HEK293 (cell line): ENCODE results near the gene DGKK.

ENCODE experiments used
- CTCF ChIA-PET: fragments of 350-600 bp; formaldehyde crosslinking; extraction: SDS; loops from one replicate; lab custom pipeline; 2021; ENCODE audit warnings: antibody characterized with exemption; lab: Yijun Ruan, JAX
- POLR2A ChIA-PET: fragments of 300-600 bp; formaldehyde crosslinking; extraction: SDS; loops from one replicate; lab custom pipeline; 2020; ENCODE audit warnings: antibody characterized with exemption, inconsistent platforms; lab: Yijun Ruan, JAX
- H3K27ac ChIP-seq: fragments of 200-500 bp; sonication (Bioruptor generic); 2 replicates; pipeline ENCODE4 v1.5.1; 2014; ENCODE audit warnings: low read depth, low read length, control low read depth, inconsistent platforms; ENCODE audit errors: extremely low read depth
- H3K36me3 ChIP-seq, 2 experiments: fragments of 200-500 bp in 1 of 2; sonication (Bioruptor generic) in 1 of 2; 1 replicate in 1 of 2; 2 replicates in 1 of 2; pipeline ENCODE4 v1.5.1; 2014 to 2017; ENCODE audit warnings: inconsistent platforms in 2 of 2, low read length in 2 of 2; ENCODE audit not compliant: control insufficient read depth in 2 of 2, insufficient read depth in 1 of 2
- H3K4me1 ChIP-seq: fragments of 200-500 bp; sonication (Bioruptor generic); 2 replicates; pipeline ENCODE4 v1.5.1; 2014; ENCODE audit warnings: mild to moderate bottlenecking, low read length, inconsistent platforms; ENCODE audit not compliant: control insufficient read depth, insufficient read depth
- H3K4me3 ChIP-seq: 2 replicates; pipeline ENCODE4 v1.5.1; 2011; ENCODE audit warnings: low read depth, mild to moderate bottlenecking, control low read depth, low read length, moderate library complexity
- H3K9me3 ChIP-seq: fragments of 200-500 bp; sonication (Bioruptor generic); 2 replicates; pipeline ENCODE4 v1.5.1; 2014; ENCODE audit warnings: low read depth, low read length, inconsistent platforms; ENCODE audit not compliant: control insufficient read depth, insufficient read depth
- KLF7 ChIP-seq: fragments of 450-650 bp; formaldehyde crosslinking; IDR thresholded peaks from 2 replicates; pipeline ENCODE4 v1.5.1; 2016; ENCODE audit warnings: missing biosample characterization, missing genetic modification characterization, borderline replicate concordance
- PRDM10 ChIP-seq: fragments of 450-650 bp; formaldehyde crosslinking; IDR thresholded peaks from 2 replicates; pipeline ENCODE4 v1.5.1; 2016; ENCODE audit warnings: missing biosample characterization, missing genetic modification characterization
- PRDM2 ChIP-seq: fragments of 450-650 bp; formaldehyde crosslinking; IDR thresholded peaks from 2 replicates; pipeline ENCODE4 v1.5.1; 2016; ENCODE audit warnings: missing biosample characterization, missing genetic modification characterization, borderline replicate concordance
- REST ChIP-seq: fragments of 450-650 bp; formaldehyde crosslinking; IDR thresholded peaks from 2 replicates; pipeline ENCODE4 v1.5.1; 2016; ENCODE audit warnings: missing biosample characterization, missing genetic modification characterization
- SETDB1 ChIP-seq: IDR thresholded peaks from one replicate; pipeline ENCODE4 v1.6.1; 2017; ENCODE audit warnings: mild to moderate bottlenecking, low read length, moderate library complexity, mixed read lengths; ENCODE audit not compliant: insufficient read length
- ZBTB20 ChIP-seq: fragments of 450-650 bp; formaldehyde crosslinking; IDR thresholded peaks from 2 replicates; pipeline ENCODE4 v1.5.1; 2016; ENCODE audit warnings: missing biosample characterization, missing genetic modification characterization
- ZBTB48 ChIP-seq: fragments of 450-650 bp; formaldehyde crosslinking; IDR thresholded peaks from 2 replicates; pipeline ENCODE4 v1.5.1; 2016; ENCODE audit warnings: missing biosample characterization, missing genetic modification characterization
- ZNF138 ChIP-seq: fragments of 450-650 bp; formaldehyde crosslinking; IDR thresholded peaks from 2 replicates; pipeline ENCODE4 v1.5.1; 2016; ENCODE audit warnings: missing biosample characterization, missing genetic modification characterization, borderline replicate concordance
- ZNF362 ChIP-seq: fragments of 450-650 bp; formaldehyde crosslinking; IDR thresholded peaks from 2 replicates; pipeline ENCODE4 v1.5.1; 2016; ENCODE audit warnings: missing biosample characterization, missing genetic modification characterization
- ZNF391 ChIP-seq: fragments of 450-650 bp; formaldehyde crosslinking; IDR thresholded peaks from 2 replicates; pipeline ENCODE4 v1.5.1; 2016; ENCODE audit warnings: low read depth, missing biosample characterization, missing genetic modification characterization, borderline replicate concordance
- ZNF558 ChIP-seq: fragments of 450-650 bp; formaldehyde crosslinking; IDR thresholded peaks from 2 replicates; pipeline ENCODE4 v1.5.1; 2016; ENCODE audit warnings: missing biosample characterization, missing genetic modification characterization
- ZNF585B ChIP-seq: fragments of 450-650 bp; formaldehyde crosslinking; IDR thresholded peaks from 2 replicates; pipeline ENCODE4 v1.5.1; 2016; ENCODE audit warnings: missing biosample characterization, missing genetic modification characterization
- ZNF621 ChIP-seq: fragments of 450-650 bp; formaldehyde crosslinking; IDR thresholded peaks from 2 replicates; pipeline ENCODE4 v1.5.1; 2017; ENCODE audit warnings: missing biosample characterization, missing genetic modification characterization
- ZNF791 ChIP-seq: fragments of 450-650 bp; formaldehyde crosslinking; IDR thresholded peaks from 2 replicates; pipeline ENCODE4 v1.5.1; 2016; ENCODE audit warnings: missing biosample characterization, missing genetic modification characterization
- ZSCAN23 ChIP-seq: fragments of 450-650 bp; formaldehyde crosslinking; IDR thresholded peaks from 2 replicates; pipeline ENCODE4 v1.5.1; 2016; ENCODE audit warnings: missing biosample characterization, missing genetic modification characterization
- ZSCAN30 ChIP-seq: fragments of 450-650 bp; IDR thresholded peaks from 2 replicates; pipeline ENCODE4 v1.5.1; 2018; ENCODE audit warnings: missing biosample characterization, mild to moderate bottlenecking, missing genetic modification characterization, moderate library complexity

Gene DGKK

GRCh38 chrX:50514811-50515210 is 44.2 kb upstream of the DGKK start (continued):
- TF ChIP-seq PRDM2 (no peak), ZNF138 (tag by site-specific recombination) (no peak), ZSCAN30 (tag by site-specific recombination) (no peak)

- Histone ChIP-seq H3K4me3 (no peak overlapping the region), H3K9me3 (no peaks in the 10 kb centered on the region), H3K36me3 (no peaks in the 10 kb centered on the region), H3K27ac (no peak overlapping the region), H3K4me1 (no peaks in the 10 kb centered on the region)
- POLR2A ChIA-PET, result no interaction called here
- TF ChIP-seq PRDM10 (tag by site-specific recombination) (no peak), ZBTB20 (tag by site-specific recombination) (no peak), KLF7 (tag by site-specific recombination) (no peak), ZBTB48 (tag by site-specific recombination) (no peak), REST (no peak), ZNF558 (tag by site-specific recombination) (no peak), ZSCAN23 (tag by site-specific recombination) (no peak), ZNF585B (tag by site-specific recombination) (no peak), ZNF391 (tag by site-specific recombination) (no peak), SETDB1 (no peak), ZNF362 (no peak), ZNF621 (tag by site-specific recombination) (no peak), ZNF791 (no peak)
- CTCF ChIA-PET, result no interaction called here
Measured at GRCh38 chrX:50497114-50497513, 26.5 kb upstream of the DGKK start.
